Measurements from ENCODE around the gene VPS13A.

The VPS13A gene

GRCh38 chr9:77211561-77211960 lies 34.2 kb downstream of the VPS13A start:
- Histone ChIP-seq H2BK12ac (ENCODE audit: low read length) (no peak overlapping the region), H3K4me3 (ENCODE audit: low read length in 2 of 2) (no peak overlapping the region), H2BK5ac (ENCODE audit: low read length) (no peak overlapping the region), H2BK120ac (ENCODE audit: low read depth, low read length) (no peak overlapping the region), H2AFZ (ENCODE audit: low read length) (no peak overlapping the region), H3K27ac (replicated peaks; ENCODE audit: low read length) (no peak overlapping the region), H3K4me2 (ENCODE audit: insufficient read depth, low read length, poor library complexity, severe bottlenecking) (no peak overlapping the region), H3K79me1 (ENCODE audit: low read depth, low read length) (no peaks in the 10 kb centered on the region), H3K27me3 (ENCODE audit: control insufficient read depth in 3 of 3, insufficient read depth in 3 of 3, low read depth in 1 of 3, low read length in 3 of 3) (no peaks in the 10 kb centered on the region), H3K4me1 (ENCODE audit: control insufficient read depth in 2 of 2, insufficient read depth in 1 of 2, low read depth in 1 of 2, low read length in 2 of 2) (no peaks in the 10 kb centered on the region), H3K23ac (ENCODE audit: low read depth, low read length, poor library complexity) (no peak overlapping the region), H3K14ac (ENCODE audit: low read length) (no peak overlapping the region), H4K8ac (ENCODE audit: low read depth, low read length) (no peak overlapping the region), H3K9ac (ENCODE audit: low read depth, low read length, poor library complexity) (no peak overlapping the region), H3K18ac (ENCODE audit: low read length) (no peak overlapping the region), H4K91ac (ENCODE audit: low read depth, low read length, poor library complexity) (no peak overlapping the region), H2AK5ac (ENCODE audit: low read depth, low read length) (no peak overlapping the region), H2BK15ac (ENCODE audit: low read length) (no peak overlapping the region), H3K36me3 (replicated peaks in 1 of 2; ENCODE audit: control insufficient read depth in 2 of 2, insufficient read depth in 2 of 2, low read length in 2 of 2) (peaks cover 0 to 5% of the 10 kb centered on the region in 2 donors), H3K9me3 (replicated peaks in 1 of 2; ENCODE audit: control insufficient read depth in 2 of 2, insufficient read depth in 1 of 2, low read depth in 1 of 2, low read length in 2 of 2) (no peaks in the 10 kb centered on the region), H3K4ac (ENCODE audit: low read length) (no peak overlapping the region)
- DNase-seq (ENCODE audit: low spot score), result no peak
- no CpG with 5 or more reads among the region's 6 CpGs for WGBS, 2 donors (ENCODE audit: extremely low coverage in 2 of 2, insufficient read length in 2 of 2, insufficient replicate concordance in 1 of 2)

DNA sequence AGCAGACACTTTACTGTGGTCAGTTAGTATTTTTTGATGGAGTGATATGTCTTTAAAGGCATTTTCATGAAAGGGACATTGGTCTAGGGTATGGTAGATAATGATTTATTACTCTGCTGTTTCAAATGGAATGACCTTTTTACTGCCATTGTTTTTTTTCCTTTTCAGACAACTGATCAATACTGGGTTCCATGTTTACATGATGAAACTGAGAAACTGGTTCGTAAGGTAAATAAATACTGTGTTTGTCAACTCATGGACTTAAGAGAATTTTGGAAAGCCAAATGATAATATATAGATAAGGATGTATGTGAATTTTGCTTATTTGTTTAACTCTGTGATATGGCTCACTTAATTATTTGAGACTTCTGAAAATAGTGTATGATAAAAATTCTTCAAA lies 35.5 kb downstream of the VPS13A start:
- Histone ChIP-seq H3K36me3 (replicated peaks in 1 of 2; ENCODE audit: control insufficient read depth in 2 of 2, insufficient read depth in 2 of 2, low read length in 2 of 2) (peaks cover 0 to 5% of the 10 kb centered on the region in 2 donors), H3K79me1 (ENCODE audit: low read depth, low read length) (no peaks in the 10 kb centered on the region), H3K4me3 (ENCODE audit: low read length in 2 of 2) (no peak overlapping the region), H2BK120ac (ENCODE audit: low read depth, low read length) (no peak overlapping the region), H3K27ac (replicated peaks; ENCODE audit: low read length) (no peak overlapping the region), H4K8ac (ENCODE audit: low read depth, low read length) (no peak overlapping the region), H4K91ac (ENCODE audit: low read depth, low read length, poor library complexity) (no peak overlapping the region), H3K4me2 (ENCODE audit: insufficient read depth, low read length, poor library complexity, severe bottlenecking) (no peak overlapping the region), H3K23ac (ENCODE audit: low read depth, low read length, poor library complexity) (no peak overlapping the region), H3K9ac (ENCODE audit: low read depth, low read length, poor library complexity) (no peak overlapping the region), H2BK15ac (ENCODE audit: low read length) (no peak overlapping the region), H3K4me1 (ENCODE audit: control insufficient read depth in 2 of 2, insufficient read depth in 1 of 2, low read depth in 1 of 2, low read length in 2 of 2) (no peaks in the 10 kb centered on the region), H2BK5ac (ENCODE audit: low read length) (no peak overlapping the region), H3K27me3 (ENCODE audit: control insufficient read depth in 3 of 3, insufficient read depth in 3 of 3, low read depth in 1 of 3, low read length in 3 of 3) (no peaks in the 10 kb centered on the region), H3K4ac (ENCODE audit: low read length) (no peak overlapping the region), H2AFZ (ENCODE audit: low read length) (no peak overlapping the region), H2AK5ac (ENCODE audit: low read depth, low read length) (no peak overlapping the region), H3K9me3 (replicated peaks in 1 of 2; ENCODE audit: control insufficient read depth in 2 of 2, insufficient read depth in 1 of 2, low read depth in 1 of 2, low read length in 2 of 2) (no peaks in the 10 kb centered on the region), H3K18ac (ENCODE audit: low read length) (no peak overlapping the region), H3K14ac (ENCODE audit: low read length) (no peak overlapping the region), H2BK12ac (ENCODE audit: low read length) (no peak overlapping the region)
- no CpG with 5 or more reads among the region's 1 CpG for WGBS, 2 donors (ENCODE audit: extremely low coverage in 2 of 2, insufficient read length in 2 of 2, insufficient replicate concordance in 1 of 2)
- no peak for DNase-seq (ENCODE audit: low spot score)

GRCh38 chr9:77215874-77216273 lies 38.5 kb downstream of the VPS13A start:
- Histone ChIP-seq H3K23ac (ENCODE audit: low read depth, low read length, poor library complexity) (no peak overlapping the region), H3K9me3 (replicated peaks in 1 of 2; ENCODE audit: control insufficient read depth in 2 of 2, insufficient read depth in 1 of 2, low read depth in 1 of 2, low read length in 2 of 2) (no peaks in the 10 kb centered on the region), H4K91ac (ENCODE audit: low read depth, low read length, poor library complexity) (no peak overlapping the region), H3K79me1 (ENCODE audit: low read depth, low read length) (no peaks in the 10 kb centered on the region), H3K9ac (ENCODE audit: low read depth, low read length, poor library complexity) (no peak overlapping the region), H3K4me1 (ENCODE audit: control insufficient read depth in 2 of 2, insufficient read depth in 1 of 2, low read depth in 1 of 2, low read length in 2 of 2) (no peaks in the 10 kb centered on the region), H4K8ac (ENCODE audit: low read depth, low read length) (no peak overlapping the region), H3K27me3 (ENCODE audit: control insufficient read depth in 3 of 3, insufficient read depth in 3 of 3, low read depth in 1 of 3, low read length in 3 of 3) (no peaks in the 10 kb centered on the region), H3K4ac (ENCODE audit: low read length) (no peak overlapping the region), H2BK12ac (ENCODE audit: low read length) (no peak overlapping the region), H2BK120ac (ENCODE audit: low read depth, low read length) (no peak overlapping the region), H3K36me3 (replicated peaks in 1 of 2; ENCODE audit: control insufficient read depth in 2 of 2, insufficient read depth in 2 of 2, low read length in 2 of 2) (peaks cover 0 to 16% of the 10 kb centered on the region in 2 donors), H2AFZ (ENCODE audit: low read length) (no peak overlapping the region), H3K4me3 (ENCODE audit: low read length in 2 of 2) (no peak overlapping the region), H3K4me2 (ENCODE audit: insufficient read depth, low read length, poor library complexity, severe bottlenecking) (no peak overlapping the region), H2BK5ac (ENCODE audit: low read length) (no peak overlapping the region), H3K18ac (ENCODE audit: low read length) (no peak overlapping the region), H3K14ac (ENCODE audit: low read length) (no peak overlapping the region), H2BK15ac (ENCODE audit: low read length) (no peak overlapping the region), H2AK5ac (ENCODE audit: low read depth, low read length) (no peak overlapping the region), H3K27ac (replicated peaks; ENCODE audit: low read length) (no peak overlapping the region)
- no peak for DNase-seq (ENCODE audit: low spot score)
- WGBS, 2 donors (ENCODE audit: extremely low coverage in 2 of 2, insufficient read length in 2 of 2, insufficient replicate concordance in 1 of 2), result no CpG with 5 or more reads among the region's 5 CpGs

- H3K18ac ChIP-seq (ENCODE audit: low read length), result no peak overlapping the region
- H2AFZ ChIP-seq (ENCODE audit: low read length), result no peak overlapping the region
- no CpG with 5 or more reads among the region's 3 CpGs for WGBS, 2 donors (ENCODE audit: extremely low coverage in 2 of 2, insufficient read length in 2 of 2, insufficient replicate concordance in 1 of 2)
These were observed 41.3 kb downstream of the VPS13A start for GRCh38 chr9:77218612-77219011.

More at GRCh38 chr9:77218612-77219011, 41.3 kb downstream of the VPS13A start:
- no peaks in the 10 kb centered on the region for H3K79me1 ChIP-seq (ENCODE audit: low read depth, low read length)
- H3K4me1 ChIP-seq (ENCODE audit: control insufficient read depth in 2 of 2, insufficient read depth in 1 of 2, low read depth in 1 of 2, low read length in 2 of 2), result no peaks in the 10 kb centered on the region
- H3K4ac ChIP-seq (ENCODE audit: low read length), result no peak overlapping the region
- H3K9me3 ChIP-seq (replicated peaks in 1 of 2; ENCODE audit: control insufficient read depth in 2 of 2, insufficient read depth in 1 of 2, low read depth in 1 of 2, low read length in 2 of 2), result no peaks in the 10 kb centered on the region
- no peak overlapping the region for H4K91ac ChIP-seq (ENCODE audit: low read depth, low read length, poor library complexity)
- H2BK12ac ChIP-seq (ENCODE audit: low read length), result no peak overlapping the region
- H2BK5ac ChIP-seq (ENCODE audit: low read length), result no peak overlapping the region
- H3K4me2 ChIP-seq (ENCODE audit: insufficient read depth, low read length, poor library complexity, severe bottlenecking), result no peak overlapping the region
- no peak overlapping the region for H3K4me3 ChIP-seq (ENCODE audit: low read length in 2 of 2)
- H3K9ac ChIP-seq (ENCODE audit: low read depth, low read length, poor library complexity), result no peak overlapping the region
- H4K8ac ChIP-seq (ENCODE audit: low read depth, low read length), result no peak overlapping the region
- no peak overlapping the region for H2BK120ac ChIP-seq (ENCODE audit: low read depth, low read length)
- H3K27me3 ChIP-seq (ENCODE audit: control insufficient read depth in 3 of 3, insufficient read depth in 3 of 3, low read depth in 1 of 3, low read length in 3 of 3), result no peaks in the 10 kb centered on the region
- no peak for DNase-seq (ENCODE audit: low spot score)
- no peak overlapping the region for H3K23ac ChIP-seq (ENCODE audit: low read depth, low read length, poor library complexity)
- H2BK15ac ChIP-seq (ENCODE audit: low read length), result no peak overlapping the region
- H3K27ac ChIP-seq (replicated peaks; ENCODE audit: low read length), result no peak overlapping the region
- no peak overlapping the region for H2AK5ac ChIP-seq (ENCODE audit: low read depth, low read length)
- H3K14ac ChIP-seq (ENCODE audit: low read length), result no peak overlapping the region
- H3K36me3 ChIP-seq (replicated peaks in 1 of 2; ENCODE audit: control insufficient read depth in 2 of 2, insufficient read depth in 2 of 2, low read length in 2 of 2), result peaks cover 0 to 16% of the 10 kb centered on the region in 2 donors
